SKM-1 treated with dmso at 0.1 percent for 144 hours (cell line): ENCODE data around the gene CACNB3.

Experiments
- DNase-seq: peaks from one replicate; lab custom pipeline; 2025; ENCODE audit not compliant: unreplicated experiment; lab: John Stamatoyannopoulos, UW

Gene CACNB3

GRCh38 chr12:48817873-48818830 is at the start of gene CACNB3:
CACNB3 (plus strand) TSS chr12:48818496; CDS start chr12:48818930, 434 bp downstream.
- DNase-seq = no peak

GRCh38 chr12:48768736-48769135 is 49.6 kb upstream of the CACNB3 start:
- no peak for DNase-seq

GRCh38 chr12:48770756-48771155 is 47.5 kb upstream of the CACNB3 start:
- DNase-seq = no peak

- no peak for DNase-seq
Observed at GRCh38 chr12:48771588-48772112, 46.6 kb upstream of the CACNB3 start.

GRCh38 chr12:48773686-48774085 is 44.6 kb upstream of the CACNB3 start:
- no peak for DNase-seq

GRCh38 chr12:48774516-48774915 is 43.8 kb upstream of the CACNB3 start:
- DNase-seq = no peak

- no peak for DNase-seq
Observed at GRCh38 chr12:48775299-48775698, 43.0 kb upstream of the CACNB3 start.

GRCh38 chr12:48775991-48776649 is 42.2 kb upstream of the CACNB3 start:
- DNase-seq = no peak

- no peak for DNase-seq
Observed at GRCh38 chr12:48776956-48777355, 41.3 kb upstream of the CACNB3 start.

GRCh38 chr12:48777501-48778400 is 40.5 kb upstream of the CACNB3 start:
- no peak for DNase-seq

GRCh38 chr12:48779869-48780268 is 38.4 kb upstream of the CACNB3 start:
- peak; percentile 40 for DNase-seq

GRCh38 chr12:48780381-48781025 is 37.8 kb upstream of the CACNB3 start:
- no peak for DNase-seq

GRCh38 chr12:48781750-48782456 is 36.4 kb upstream of the CACNB3 start:
- DNase-seq = no peak

GRCh38 chr12:48782457-48783395 is 35.6 kb upstream of the CACNB3 start:
- no peak for DNase-seq

GRCh38 chr12:48783432-48783831 is 34.9 kb upstream of the CACNB3 start:
- no peak for DNase-seq

- no peak for DNase-seq
Observed at GRCh38 chr12:48786591-48787544, 31.4 kb upstream of the CACNB3 start.

- no peak for DNase-seq
Observed at GRCh38 chr12:48787791-48788523, 30.3 kb upstream of the CACNB3 start.
